ENCODE measurements around the gene DSCAML1. TPM values are rescaled to one million over a fixed set of nuclear protein-coding genes. Genes with fewer than 3 reads are reported as not detected.

The DSCAML1 gene
- total RNA-seq, 1 experiment from 2014 or later: not detected

DNA sequence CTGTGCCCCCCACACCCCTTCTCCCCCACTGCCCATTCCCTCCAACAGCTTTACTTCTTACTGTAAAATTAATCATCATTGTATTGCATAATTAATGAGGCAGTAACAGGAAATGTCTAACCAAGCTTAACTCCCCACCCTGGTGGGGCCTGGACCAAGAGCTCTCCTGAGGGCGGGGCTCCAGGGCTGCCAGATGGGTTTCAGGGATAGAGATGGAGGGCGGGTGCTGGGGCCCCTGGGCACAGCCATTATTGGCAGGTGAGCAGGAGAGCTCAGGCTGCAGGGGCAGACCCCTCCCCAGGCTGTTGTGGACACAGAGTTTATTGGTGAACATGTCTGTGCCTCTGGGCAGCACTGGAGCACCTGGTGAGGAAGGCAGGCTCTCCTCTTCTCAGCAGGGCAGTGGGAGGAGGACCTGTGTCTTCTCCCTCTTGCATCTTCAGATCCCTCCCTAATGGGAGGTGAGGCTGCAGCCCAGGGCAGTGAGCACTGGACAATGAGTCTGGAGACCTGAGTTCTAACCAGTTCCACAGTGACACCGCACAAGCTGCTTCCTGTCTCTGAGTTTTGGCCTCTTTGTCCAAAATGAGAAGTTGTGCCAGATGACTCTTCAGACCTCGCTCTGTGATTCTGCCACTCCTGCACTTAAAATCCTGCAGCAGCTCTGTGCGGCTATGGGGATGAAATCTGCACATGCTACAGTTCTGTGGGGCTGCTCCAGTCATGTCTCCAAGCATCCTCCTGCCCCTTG, 236.1 kb downstream of the DSCAML1 start:
- BruUV-seq (replicated peaks): no TSS peak
- H3K36me3 ChIP-seq (ENCODE audit: low read depth, low read length): no peaks in the 10 kb centered on the region
- H2AFZ ChIP-seq (ENCODE audit: low read length): no peak overlapping the region
- H3K4me2 ChIP-seq (ENCODE audit: low read length): no peak overlapping the region
- no peak for ATAC-seq
- no peaks in the 10 kb centered on the region for H4K20me1 ChIP-seq (ENCODE audit: low read length)
- no peak overlapping the region for H3K27ac ChIP-seq (ENCODE audit: low read length)
- ChIA-PET CTCF (no interaction called here), POLR2A (ENCODE audit: unreplicated experiment) (no interaction called here)
- intact Hi-C loops (cut with micrococcal nuclease): no loop called here
- no peaks in the 10 kb centered on the region for H3K9me2 ChIP-seq (replicated peaks; ENCODE audit: low read length)
- no peaks in the 10 kb centered on the region for H3K9me3 ChIP-seq (ENCODE audit: low read length)
- TF ChIP-seq EZH2phosphoT487 (IDR thresholded peaks at IDR 0.05; ENCODE audit: borderline replicate concordance, low read length): no peak
- TF ChIP-seq, protein P1, sequence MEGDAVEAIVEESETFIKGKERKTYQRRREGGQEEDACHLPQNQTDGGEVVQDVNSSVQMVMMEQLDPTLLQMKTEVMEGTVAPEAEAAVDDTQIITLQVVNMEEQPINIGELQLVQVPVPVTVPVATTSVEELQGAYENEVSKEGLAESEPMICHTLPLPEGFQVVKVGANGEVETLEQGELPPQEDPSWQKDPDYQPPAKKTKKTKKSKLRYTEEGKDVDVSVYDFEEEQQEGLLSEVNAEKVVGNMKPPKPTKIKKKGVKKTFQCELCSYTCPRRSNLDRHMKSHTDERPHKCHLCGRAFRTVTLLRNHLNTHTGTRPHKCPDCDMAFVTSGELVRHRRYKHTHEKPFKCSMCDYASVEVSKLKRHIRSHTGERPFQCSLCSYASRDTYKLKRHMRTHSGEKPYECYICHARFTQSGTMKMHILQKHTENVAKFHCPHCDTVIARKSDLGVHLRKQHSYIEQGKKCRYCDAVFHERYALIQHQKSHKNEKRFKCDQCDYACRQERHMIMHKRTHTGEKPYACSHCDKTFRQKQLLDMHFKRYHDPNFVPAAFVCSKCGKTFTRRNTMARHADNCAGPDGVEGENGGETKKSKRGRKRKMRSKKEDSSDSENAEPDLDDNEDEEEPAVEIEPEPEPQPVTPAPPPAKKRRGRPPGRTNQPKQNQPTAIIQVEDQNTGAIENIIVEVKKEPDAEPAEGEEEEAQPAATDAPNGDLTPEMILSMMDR (conservative IDR thresholded peaks at IDR 0.05; ENCODE audit: low read depth, low read length): no peak
- TF ChIP-seq EZH2 (IDR thresholded peaks at IDR 0.05; ENCODE audit: low read length, unreplicated experiment): no peak
- no peak overlapping the region for H3K4me3 ChIP-seq (ENCODE audit: low read length)
- H3K27me3 ChIP-seq (ENCODE audit: low read length): peaks cover 90% of the 10 kb centered on the region
- no peak for DNase-seq
- H3K9ac ChIP-seq (ENCODE audit: low read length): no peak overlapping the region
- H3K79me2 ChIP-seq (ENCODE audit: low read length): no peaks in the 10 kb centered on the region
- no peaks in the 10 kb centered on the region for H3K4me1 ChIP-seq (ENCODE audit: insufficient read depth, low read length)
- no peaks in the 10 kb centered on the region for H3F3A ChIP-seq (ENCODE audit: low read length, unreplicated experiment)

DNA sequence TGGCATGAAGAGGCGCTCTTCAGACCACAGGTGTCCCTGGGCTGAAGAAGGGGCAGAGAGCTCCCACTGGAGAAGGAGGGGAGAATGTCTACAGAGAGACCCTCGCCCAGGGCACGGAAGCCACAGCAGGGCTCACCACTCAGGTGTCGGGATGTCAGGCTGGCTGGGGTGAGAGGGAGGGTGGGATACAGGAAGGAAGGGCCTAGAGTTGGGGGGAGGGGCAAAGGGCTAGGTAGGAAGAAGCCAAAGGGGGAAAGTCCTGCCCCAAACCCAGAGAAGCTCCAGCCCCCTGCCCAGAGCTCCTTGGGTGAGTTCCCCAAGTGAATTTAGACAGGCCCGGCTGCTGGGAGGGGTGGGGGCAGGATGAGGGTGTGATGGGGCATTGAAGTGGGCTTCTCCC, 237.3 kb downstream of the DSCAML1 start:
- CTCF ChIA-PET: no interaction called here
- ATAC-seq: no peak

DNA sequence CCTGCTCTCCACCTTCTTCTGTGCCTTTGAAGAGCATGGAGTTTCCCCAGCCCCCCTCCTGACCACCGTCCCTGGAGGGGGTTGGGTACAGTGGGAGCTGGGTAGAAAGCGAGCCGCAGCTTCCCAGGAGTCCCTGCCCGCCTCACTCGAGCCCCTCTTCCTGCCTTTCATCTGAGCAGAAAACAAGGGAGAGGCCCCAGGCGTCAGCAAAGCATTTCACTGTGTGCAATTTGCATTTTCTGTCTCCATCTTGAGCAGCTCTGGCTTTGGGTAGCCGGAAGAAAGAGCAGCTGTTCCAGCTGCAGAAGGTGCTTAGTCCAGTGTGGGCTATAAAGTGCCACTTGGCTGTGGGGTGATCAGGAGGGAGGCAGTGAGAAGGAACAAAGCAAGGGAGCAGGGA, 239.7 kb downstream of the DSCAML1 start:
- Histone ChIP-seq H3K27me3 (ENCODE audit: low read length) (peaks cover 93% of the 10 kb centered on the region), H3K9me3 (ENCODE audit: low read length) (no peaks in the 10 kb centered on the region), H3K4me3 (ENCODE audit: low read length) (no peak overlapping the region), H3K27ac (ENCODE audit: low read length) (no peak overlapping the region), H3K36me3 (ENCODE audit: low read depth, low read length) (no peaks in the 10 kb centered on the region), H3F3A (ENCODE audit: low read length, unreplicated experiment) (no peaks in the 10 kb centered on the region), H3K79me2 (ENCODE audit: low read length) (no peaks in the 10 kb centered on the region), H2AFZ (ENCODE audit: low read length) (no peak overlapping the region), H3K4me2 (ENCODE audit: low read length) (no peak overlapping the region), H4K20me1 (ENCODE audit: low read length) (no peaks in the 10 kb centered on the region), H3K9me2 (replicated peaks; ENCODE audit: low read length) (no peaks in the 10 kb centered on the region), H3K9ac (ENCODE audit: low read length) (no peak overlapping the region), H3K4me1 (ENCODE audit: insufficient read depth, low read length) (no peaks in the 10 kb centered on the region)
- CTCF ChIA-PET: no interaction called here
- intact Hi-C loops (cut with micrococcal nuclease): no loop called here
- no TSS peak for BruUV-seq (replicated peaks)
- POLR2A ChIA-PET (ENCODE audit: unreplicated experiment): no interaction called here
- TF ChIP-seq, protein P1 (conservative IDR thresholded peaks at IDR 0.05; ENCODE audit: low read depth, low read length): no peak
- TF ChIP-seq EZH2 (IDR thresholded peaks at IDR 0.05; ENCODE audit: low read length, unreplicated experiment): no peak
- no peak for TF ChIP-seq EZH2phosphoT487 (IDR thresholded peaks at IDR 0.05; ENCODE audit: borderline replicate concordance, low read length)
- ATAC-seq (no peak), DNase-seq (no peak)

More for the DNA sequence above, 237.3 kb downstream of the DSCAML1 start:
- H3F3A ChIP-seq (ENCODE audit: low read length, unreplicated experiment): no peaks in the 10 kb centered on the region
- DNase-seq: no peak
- POLR2A ChIA-PET (ENCODE audit: unreplicated experiment): no interaction called here
- H3K9me3 ChIP-seq (ENCODE audit: low read length): no peaks in the 10 kb centered on the region
- no peaks in the 10 kb centered on the region for H3K79me2 ChIP-seq (ENCODE audit: low read length)
- H3K9me2 ChIP-seq (replicated peaks; ENCODE audit: low read length): no peaks in the 10 kb centered on the region
- TF ChIP-seq, protein P1 (conservative IDR thresholded peaks at IDR 0.05; ENCODE audit: low read depth, low read length): no peak
- TF ChIP-seq EZH2phosphoT487 (IDR thresholded peaks at IDR 0.05; ENCODE audit: borderline replicate concordance, low read length) (no peak), EZH2 (IDR thresholded peaks at IDR 0.05; ENCODE audit: low read length, unreplicated experiment) (no peak)
- intact Hi-C loops (cut with micrococcal nuclease): no loop called here
- H3K36me3 ChIP-seq (ENCODE audit: low read depth, low read length): no peaks in the 10 kb centered on the region
- H2AFZ ChIP-seq (ENCODE audit: low read length): no peak overlapping the region
- H3K9ac ChIP-seq (ENCODE audit: low read length): no peak overlapping the region
- H3K4me3 ChIP-seq (ENCODE audit: low read length): no peak overlapping the region
- no peaks in the 10 kb centered on the region for H4K20me1 ChIP-seq (ENCODE audit: low read length)
- no peaks in the 10 kb centered on the region for H3K4me1 ChIP-seq (ENCODE audit: insufficient read depth, low read length)
- BruUV-seq (replicated peaks): no TSS peak
- no peak overlapping the region for H3K4me2 ChIP-seq (ENCODE audit: low read length)
- peaks cover 93% of the 10 kb centered on the region for H3K27me3 ChIP-seq (ENCODE audit: low read length)
- no peak overlapping the region for H3K27ac ChIP-seq (ENCODE audit: low read length)
